Activated CD8-positive, alpha-beta memory T cell treated with anti-CD3 and anti-CD28 coated beads for 36 hours (primary cell): Measurements from ENCODE around the gene TAOK2. TPM values are rescaled to one million over a fixed set of nuclear protein-coding genes. Genes with fewer than 3 reads are reported as not detected.
"Not testable (repeated sequence)": the region's sequence is repeated elsewhere in the genome, so short reads cannot be mapped to it uniquely, and the experiment has no call there.

Source experiments
- CTCF ChIA-PET: fragments of 350-600 bp; sonication (Branson Sonifier 250); formaldehyde crosslinking; loops from one replicate; lab custom pipeline; 2021; ENCODE audit warnings: antibody characterized with exemption; lab: Charles Lee
- POLR2A ChIA-PET: fragments of 350-600 bp; sonication (Branson Sonifier 250); formaldehyde crosslinking; loops from one replicate; lab custom pipeline; 2021; ENCODE audit warnings: antibody characterized with exemption; lab: Charles Lee
- total RNA-seq, 2 experiments: library from RNA; stranded (reverse); gene quantifications; one replicate each; pipeline ENCODE4 v1.2.3, GENCODE V29; 2021

TAOK2 gene
- 10 to 100 TPM; 38.8 to 39.1 TPM for total RNA-seq

DNA sequence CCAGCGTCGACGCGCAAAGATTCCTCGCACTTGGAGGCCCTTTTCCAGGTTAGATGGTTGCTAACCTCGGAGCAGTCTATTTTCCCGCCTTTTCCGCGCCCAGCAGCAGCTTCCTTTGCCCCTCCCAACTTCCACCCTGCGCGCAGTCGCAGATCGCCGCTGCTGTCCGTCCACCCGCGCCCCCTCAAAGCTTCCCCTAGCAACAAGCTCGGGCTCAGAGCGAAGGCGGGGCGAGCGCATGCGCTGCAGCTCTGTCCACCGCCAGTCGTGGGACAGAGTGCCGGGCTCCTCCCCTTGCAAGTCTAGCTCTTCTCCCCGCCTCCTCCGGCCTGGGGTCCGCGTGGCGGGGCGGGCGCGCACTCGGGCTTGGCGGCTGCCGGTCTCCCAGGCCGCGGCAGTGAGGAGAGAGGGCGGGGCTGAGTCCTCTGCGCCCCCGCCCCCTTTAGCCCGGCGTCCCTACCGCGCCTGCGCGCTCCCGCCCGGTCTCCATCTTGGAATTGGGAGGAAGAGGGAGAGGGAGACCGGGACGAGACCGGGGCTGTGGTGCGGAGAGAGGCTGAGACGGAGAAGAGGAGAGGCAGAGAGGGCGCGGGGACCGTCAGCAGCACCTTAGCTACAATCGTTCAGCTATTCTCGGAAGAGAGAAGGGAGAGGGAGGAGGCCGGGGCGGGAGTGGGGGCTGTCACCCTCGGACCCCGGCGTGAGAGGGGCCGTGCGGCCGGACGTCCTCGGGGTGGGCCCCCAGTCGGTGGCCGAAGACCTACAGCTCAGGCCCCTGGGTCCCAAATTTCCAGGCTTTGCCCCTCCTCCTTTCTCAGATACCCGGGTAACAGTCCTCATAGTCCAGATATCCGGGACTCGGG is at the start of gene TAOK2:
TSS of gene TAOK2 (plus strand) at position 485 of the 863 bp plus-strand sequence. CDS start 3,905 bp downstream, outside the sequence.
- POLR2A ChIA-PET: interaction anchor here (0.5 to 2.2 kb wide), 8 partner anchors 11 to 308 kb away, joined by 4 to 17 read pairs (median 8); partner anchors contain the start of genes ALDOA, ASPHD1, HIRIP3 and INO80E
- CTCF ChIA-PET: interaction anchor here (1.1 to 3.0 kb wide), 4 partner anchors 12 to 273 kb away, joined by 3 to 14 read pairs (median 4); partner anchors contain the start of genes PAGR1 and TMEM219

DNA sequence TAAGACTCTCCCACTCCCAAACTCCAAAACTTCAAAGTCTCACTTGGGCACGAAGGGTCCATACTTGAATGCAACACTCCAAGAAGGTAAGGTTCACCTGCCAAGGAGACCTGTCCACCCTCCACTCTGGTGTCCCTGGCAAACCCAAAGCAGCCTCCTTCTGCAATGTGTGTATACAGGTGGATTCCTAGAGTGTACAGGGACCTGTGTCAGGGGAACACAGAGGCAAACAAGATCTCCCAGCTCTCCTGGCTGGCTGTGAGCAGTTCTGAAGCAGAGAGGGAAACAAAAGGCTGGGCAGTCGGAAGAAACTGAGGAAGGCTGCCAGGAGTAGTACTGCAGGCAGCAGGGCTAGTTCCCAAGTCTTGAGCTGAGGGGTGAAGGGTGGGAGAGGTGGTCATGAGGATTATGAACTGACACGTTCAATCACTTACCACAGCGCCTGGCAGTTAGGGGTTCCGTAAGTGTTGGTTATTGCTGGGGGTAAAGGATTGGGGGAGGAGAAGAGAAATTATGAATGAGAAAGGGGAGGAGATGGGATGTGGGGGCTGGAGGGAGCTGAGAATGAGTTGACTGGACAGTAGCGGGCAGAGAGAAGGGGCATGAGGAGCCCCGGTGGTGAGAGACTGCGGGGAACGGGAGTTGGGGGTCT is 48.4 kb upstream of the TAOK2 start:
- ChIA-PET CTCF (interaction anchor here (0.6 to 1.7 kb wide), 6 partner anchors 9 to 85 kb away, joined by 3 to 5 read pairs (median 4); partner anchors contain the start of gene DOC2A), POLR2A (interaction anchor here (0.5 to 2.4 kb wide), 9 partner anchors 16 to 543 kb away, joined by 3 to 17 read pairs (median 4); partner anchors contain the start of genes ASPHD1, SEZ6L2, TAOK2 and TMEM219)

DNA sequence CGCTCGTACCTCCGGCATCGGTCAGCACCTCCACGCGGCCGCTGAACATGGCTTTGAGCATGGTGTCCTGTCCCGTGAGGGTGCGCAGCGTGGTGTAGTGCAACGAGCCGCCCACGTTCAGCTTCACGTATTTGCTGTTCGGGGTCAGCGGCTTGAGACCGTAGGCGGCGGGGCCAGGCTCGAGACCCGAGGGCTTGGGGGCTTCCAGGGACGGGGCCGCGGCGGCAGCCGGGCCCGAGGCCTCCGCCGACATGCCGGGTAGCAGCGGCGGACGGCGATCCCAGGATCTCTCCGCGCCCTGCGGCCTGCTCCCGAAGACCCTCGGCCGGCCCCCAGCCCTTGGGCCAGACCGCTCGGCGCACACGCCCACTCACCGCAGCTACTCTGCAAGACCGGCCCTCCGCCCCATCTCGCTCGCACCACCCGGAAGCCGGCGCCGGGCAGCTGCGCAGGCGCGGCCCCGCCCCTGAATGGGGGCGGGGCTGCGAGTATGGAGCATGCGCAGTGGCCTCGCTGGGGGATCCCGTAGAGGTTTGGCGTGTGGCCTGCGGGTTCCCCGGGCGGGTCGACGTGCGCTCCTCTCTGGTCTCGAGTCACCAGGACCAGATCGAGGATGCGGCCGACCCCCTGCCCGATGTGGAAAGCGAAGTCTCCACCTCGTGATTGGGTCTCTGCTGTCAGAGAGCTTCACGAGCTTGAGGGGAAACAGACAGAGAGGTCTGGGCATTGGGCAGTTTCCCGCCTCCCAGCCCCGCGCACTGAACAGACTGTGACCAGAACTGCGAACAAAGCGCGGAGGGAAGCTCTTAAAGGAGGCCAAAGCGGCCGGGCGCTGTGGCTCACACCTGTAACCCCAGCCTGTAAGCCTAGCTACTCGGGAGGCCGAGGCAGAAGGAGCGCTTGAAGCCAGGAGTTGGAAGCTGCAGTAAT is 47.6 kb upstream of the TAOK2 start, which contains the start of gene KCTD13:
TSS of gene KCTD13 (minus strand) at position 446 of the 930 bp plus-strand sequence. CDS start at position 253, 193 bp downstream.
- ChIA-PET CTCF (interaction anchor here (0.6 to 1.7 kb wide), 7 partner anchors 10 to 187 kb away, joined by 3 to 5 read pairs (median 3); partner anchors contain the start of genes CDIPT and DOC2A), POLR2A (interaction anchor here (0.5 to 2.4 kb wide), 13 partner anchors 17 to 542 kb away, joined by 3 to 17 read pairs (median 4); partner anchors contain the start of genes ASPHD1, HIRIP3, INO80E and SEZ6L2)

DNA sequence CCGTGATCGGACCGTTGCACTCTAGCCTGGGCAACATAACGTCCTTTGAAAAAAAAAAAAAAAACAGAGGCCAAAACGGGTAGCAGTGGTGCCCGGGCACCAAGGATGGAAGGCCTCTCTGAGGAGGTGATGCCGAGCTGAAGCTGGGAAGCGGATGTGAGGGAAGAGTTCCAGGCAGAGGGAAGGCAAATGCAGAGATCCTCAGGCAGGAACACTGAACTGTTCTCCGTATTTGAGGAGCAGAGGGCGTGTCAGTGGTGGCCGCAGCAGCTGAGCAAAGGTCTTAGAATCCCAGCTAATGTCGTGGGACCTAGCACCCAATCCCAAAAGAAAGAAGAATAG is 47.0 kb upstream of the TAOK2 start:
- CTCF ChIA-PET: interaction anchor here (0.6 to 1.7 kb wide), 4 partner anchors 10 to 187 kb away, joined by 3 to 5 read pairs (median 3); partner anchors contain the start of gene CDIPT
- POLR2A ChIA-PET: interaction anchor here (0.6 to 2.4 kb wide), 8 partner anchors 27 to 264 kb away, joined by 3 to 17 read pairs (median 4); partner anchors contain the start of genes ASPHD1, HIRIP3, INO80E and SEZ6L2

DNA sequence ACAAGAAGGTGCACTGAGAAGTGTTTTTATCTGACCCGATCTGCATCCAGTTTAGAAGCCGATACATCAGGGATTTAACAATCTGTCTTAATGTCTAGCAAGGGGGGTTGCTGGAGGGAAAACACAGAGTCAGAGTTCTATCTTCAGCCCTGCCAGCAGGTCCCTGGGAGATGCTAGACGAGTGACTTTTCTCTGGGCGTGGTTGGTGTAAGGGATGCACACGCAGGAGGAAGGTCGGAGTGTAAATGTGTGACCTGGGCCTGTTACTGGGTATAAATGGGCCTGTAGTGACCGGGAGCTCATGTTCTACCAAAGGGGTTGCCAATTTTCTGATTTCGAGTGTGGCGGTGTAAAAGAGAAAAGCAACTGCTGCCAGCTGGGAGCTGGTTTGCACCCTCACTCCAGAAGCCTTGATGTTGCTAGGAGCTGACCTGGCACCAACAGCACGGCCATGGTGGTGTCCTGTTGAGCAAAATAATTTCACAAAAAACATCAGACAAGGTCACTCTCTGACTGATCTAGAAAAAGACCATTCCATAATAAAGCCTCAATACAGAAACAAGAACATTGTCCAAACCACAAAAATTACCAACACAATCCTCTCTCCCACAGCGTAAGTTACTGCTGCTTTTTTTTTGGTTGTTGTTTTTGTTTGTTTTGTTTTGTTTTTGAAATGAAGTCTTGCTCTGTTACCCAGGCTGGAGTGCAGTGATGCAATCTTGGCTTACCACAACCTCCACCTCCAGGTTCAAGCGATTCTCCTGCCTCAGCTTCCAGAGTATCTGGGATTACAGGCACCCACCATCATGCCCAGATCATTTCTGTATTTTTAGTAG is 46.4 kb upstream of the TAOK2 start:
- ChIA-PET CTCF (interaction anchor here (0.6 to 1.7 kb wide), 4 partner anchors 11 to 1036 kb away, joined by 3 to 5 read pairs (median 3); partner anchors contain the start of gene CDIPT), POLR2A (interaction anchor here (0.8 to 2.4 kb wide), 5 partner anchors 46 to 226 kb away, joined by 3 to 17 read pairs (median 4); partner anchors contain the start of genes HIRIP3, INO80E and TAOK2)

DNA sequence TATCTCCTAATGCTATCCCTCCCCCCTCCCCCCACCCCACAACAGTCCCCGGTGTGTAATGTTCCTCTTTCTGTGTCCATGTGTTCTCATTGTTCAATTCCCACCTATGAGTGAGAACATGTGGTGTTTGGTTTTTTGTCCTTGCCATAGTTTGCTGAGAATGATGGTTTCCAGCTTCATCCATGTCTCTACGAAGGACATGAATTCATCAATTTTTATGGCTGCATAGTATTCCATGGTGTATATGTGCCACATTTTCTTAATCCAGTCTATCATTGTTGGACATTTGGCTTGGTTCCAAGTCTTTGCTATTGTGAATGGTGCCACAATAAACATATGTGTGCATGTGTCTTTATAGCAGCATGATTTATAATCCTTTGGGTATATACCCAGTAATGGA is 41.9 kb upstream of the TAOK2 start:
- CTCF ChIA-PET: interaction anchor here (0.7 to 1.6 kb wide), 3 partner anchors 15 to 115 kb away, joined by 3 read pairs; no protein-coding TSS in a partner anchor

DNA sequence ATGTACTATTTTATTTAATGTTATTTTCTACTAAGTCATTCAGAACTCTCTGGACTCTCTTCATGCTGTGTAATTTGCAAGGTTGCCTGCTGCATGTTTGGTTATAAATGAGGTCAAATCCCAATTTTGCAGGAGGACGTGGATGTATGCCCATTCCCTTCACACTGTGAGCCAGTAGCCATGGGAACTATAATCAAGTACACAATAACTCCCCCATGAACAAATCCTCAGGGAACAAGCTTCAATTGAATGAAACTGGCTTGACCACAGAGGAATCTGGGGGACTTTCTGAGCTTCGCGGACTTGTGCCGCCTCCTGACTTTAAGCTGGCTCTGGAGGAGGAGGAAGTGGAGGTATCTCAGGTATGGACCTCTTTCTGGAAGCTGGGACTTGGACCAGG is 33.0 kb upstream of the TAOK2 start:
- POLR2A ChIA-PET: no interaction called here

More for the DNA sequence above, 41.9 kb upstream of the TAOK2 start:
- POLR2A ChIA-PET: not testable (repeated sequence)

DNA sequence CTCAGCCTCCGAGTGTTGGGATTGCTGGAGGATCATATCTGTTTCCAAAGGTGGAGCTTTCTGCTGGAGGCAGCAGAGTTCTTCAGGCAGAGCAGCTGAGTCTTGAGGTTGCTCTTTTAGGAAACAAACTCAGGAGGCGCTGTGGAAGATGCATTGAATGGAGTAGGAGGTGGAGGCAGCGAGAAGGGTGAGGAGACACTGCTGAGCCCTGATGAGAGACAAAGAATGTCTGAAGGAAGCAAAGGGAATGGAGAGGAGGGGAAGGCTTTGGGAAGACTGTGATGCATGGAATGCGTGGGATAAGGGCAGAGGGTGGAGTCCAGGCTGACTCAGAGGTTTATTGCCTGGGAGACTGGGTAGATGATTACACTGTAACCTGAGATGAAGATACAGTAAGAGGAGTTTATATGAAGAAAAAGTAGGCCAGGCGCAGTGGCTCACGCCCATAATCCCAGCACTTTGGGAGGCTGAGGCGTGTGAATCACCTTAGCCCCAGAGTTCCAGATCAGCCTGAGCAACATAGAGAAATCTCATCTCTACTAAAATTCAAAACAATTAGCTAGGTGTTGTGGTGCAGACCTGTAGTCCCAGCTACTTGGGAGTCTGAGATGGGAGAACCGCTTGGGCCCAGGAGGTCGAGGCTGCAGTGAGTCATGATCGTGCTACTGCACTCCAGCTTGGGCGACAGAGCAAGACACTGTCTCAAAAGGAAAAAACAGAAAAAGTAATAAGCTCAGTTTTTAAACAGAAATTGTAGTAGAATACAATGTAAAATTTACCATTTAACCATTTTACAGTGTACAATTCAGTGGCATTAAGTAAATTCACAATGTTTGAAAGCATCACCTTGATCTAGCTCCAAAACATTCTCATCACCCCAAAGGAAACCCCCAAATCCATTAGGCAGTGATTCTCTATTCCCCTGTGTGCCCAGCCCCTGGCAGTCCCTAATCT is 29.5 kb upstream of the TAOK2 start:
- POLR2A ChIA-PET: no interaction called here
- CTCF ChIA-PET: no interaction called here

More for the DNA sequence above, 33.0 kb upstream of the TAOK2 start:
- CTCF ChIA-PET: no interaction called here

DNA sequence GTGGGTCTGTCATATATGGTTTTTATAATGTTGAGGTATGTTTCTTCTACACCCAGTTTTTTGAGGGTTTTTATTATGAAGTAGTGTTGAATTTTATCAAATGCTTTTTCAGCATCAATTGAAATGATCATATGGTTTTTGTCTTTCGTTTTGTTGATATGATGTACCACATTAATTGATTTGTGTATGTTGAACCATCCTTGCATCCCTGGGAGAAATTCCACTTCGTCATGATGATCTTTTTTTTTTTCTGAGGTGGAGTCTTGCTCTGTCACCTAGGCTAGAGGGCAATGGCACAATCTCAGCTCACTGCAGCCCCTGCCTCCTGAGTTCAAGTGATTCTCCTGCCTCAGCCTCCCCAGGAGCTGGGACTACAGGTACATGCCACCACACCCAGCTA is 25.8 kb upstream of the TAOK2 start:
- CTCF ChIA-PET: no interaction called here
- POLR2A ChIA-PET: no interaction called here

DNA sequence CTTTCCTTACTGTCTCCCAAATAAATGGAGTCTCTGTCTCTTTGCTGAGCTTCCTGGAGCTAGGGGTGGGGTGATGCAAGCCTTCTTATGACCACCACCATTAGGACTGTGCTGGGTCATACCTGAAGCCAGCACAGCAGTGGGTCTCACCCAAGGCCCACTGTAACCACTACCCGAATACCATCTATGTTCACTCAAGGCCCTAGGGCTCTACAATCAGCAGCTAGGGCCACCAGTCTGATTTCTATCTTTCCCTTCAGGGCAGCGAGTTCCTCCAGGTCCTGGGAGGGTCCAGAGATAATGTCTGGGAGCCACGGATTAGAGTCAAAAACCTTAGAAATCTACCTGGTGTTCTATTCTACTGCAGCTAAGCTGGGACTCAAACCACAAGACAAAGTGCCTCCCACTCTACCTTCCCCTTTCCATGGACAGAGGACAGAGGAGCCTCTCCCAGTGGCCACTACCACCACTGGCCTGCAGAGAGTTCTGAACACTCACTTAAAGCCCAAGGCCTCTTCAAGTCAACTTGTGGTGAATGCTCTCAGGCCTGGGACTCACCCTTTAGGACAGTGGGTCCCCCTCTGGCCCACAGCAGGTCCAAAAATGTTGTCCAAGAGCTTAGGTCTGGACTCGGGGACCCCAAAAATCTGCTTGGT is 22.7 kb upstream of the TAOK2 start:
- ChIA-PET CTCF (no interaction called here), POLR2A (no interaction called here)

DNA sequence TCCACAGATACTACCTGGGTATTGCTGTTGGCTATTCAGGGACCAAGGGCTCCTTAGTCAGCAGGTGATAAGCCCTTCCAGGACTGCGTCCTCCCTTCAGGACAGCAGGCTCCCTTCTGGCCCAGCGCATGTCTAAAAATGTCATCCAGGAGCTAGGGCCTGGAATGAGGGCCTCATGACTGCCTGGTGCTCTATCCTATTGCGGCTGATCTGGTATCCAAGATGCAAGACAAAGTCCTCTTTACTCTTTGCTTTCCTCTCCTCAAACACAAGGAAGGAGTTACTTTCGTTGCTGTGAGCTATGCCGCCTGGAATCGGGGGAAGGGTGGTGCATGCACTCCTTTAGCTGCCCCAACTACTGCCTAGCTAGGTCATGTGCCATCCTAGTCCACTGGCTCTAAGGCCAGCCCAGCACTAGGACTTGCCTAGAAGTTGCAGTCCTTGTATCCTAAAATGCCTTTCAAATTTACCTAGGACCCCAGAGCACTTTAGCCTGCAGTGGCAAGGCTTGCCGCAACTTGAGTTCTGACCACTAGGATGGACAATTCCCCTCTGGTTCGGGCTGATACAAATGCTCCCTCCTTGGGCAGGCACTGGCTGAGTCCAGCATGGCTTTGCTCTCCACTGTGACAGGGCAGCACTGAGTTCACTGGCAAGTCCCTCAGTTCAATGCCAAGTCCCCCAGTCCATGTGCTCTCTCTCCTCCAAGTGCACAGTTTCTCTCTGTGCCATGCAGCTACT is 21.9 kb upstream of the TAOK2 start:
- ChIA-PET POLR2A (interaction anchor here (0.6 kb wide), 1 partner anchor 178 kb away, joined by 3 read pairs; no protein-coding TSS in a partner anchor), CTCF (no interaction called here)

DNA sequence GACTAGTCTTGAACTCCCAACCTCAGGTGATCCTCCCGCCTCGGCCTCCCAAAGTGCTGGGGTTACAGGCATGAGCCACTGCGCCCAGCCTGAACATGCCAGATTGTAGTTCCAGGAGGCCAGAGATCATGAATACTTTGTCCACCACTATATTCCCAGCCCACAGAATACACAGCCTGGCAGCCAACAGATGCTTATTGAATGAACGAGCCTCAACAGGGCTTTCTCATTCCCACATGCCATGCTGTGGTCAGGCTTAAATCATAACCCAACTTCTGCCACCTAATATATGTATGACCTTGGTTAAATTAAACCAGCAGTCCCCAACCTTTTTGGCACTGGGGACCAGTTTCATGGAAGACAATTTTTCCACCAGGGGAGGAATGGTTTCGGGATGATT is 14.9 kb upstream of the TAOK2 start:
- ChIA-PET CTCF (no interaction called here), POLR2A (no interaction called here)

DNA sequence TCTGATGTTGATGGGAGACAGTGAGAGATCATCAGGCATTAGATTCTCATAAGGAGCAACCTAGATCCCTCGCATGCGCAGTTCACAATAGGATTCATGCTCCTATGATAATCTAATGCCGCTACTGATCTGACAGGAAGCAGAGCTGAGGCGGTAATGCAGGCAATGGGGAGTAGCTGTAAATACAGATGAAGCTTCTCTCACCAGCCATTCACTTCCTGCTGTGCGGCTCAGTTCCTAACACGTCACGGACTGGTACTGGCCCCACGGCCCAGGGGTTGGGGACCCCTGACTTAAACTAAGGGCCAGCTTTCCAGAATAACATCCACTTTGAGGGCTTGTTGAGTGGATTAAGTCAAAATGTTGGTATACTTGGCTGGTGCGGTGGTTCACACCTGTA is 14.4 kb upstream of the TAOK2 start:
- POLR2A ChIA-PET: interaction anchor here (0.6 kb wide), 1 partner anchor 33 kb away, joined by 5 read pairs; the partner anchor contains the start of gene KCTD13

DNA sequence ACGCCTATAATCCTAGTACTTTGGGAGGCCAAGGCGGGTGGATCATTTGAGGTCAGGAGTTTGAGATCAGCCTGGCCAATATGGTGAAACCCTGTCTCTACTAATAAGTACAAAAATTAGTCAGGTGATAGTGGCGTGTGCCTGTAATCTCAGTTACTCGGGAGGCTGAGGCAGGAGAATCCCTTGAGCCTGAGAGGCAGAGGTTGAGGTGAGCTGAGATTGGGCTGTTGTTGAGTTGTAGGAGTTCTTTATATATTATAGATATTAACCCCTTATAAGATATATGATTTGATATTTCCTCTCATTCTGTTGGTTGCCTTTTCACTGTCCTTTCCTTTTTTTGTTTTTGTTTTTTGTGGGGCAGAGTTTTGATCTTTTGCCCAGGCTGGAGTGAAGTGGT is 13.8 kb upstream of the TAOK2 start:
- ChIA-PET POLR2A (interaction anchor here (0.6 kb wide), 1 partner anchor 34 kb away, joined by 5 read pairs; the partner anchor contains the start of gene KCTD13), CTCF (interaction anchor here (1.5 to 2.3 kb wide), 2 partner anchors 13 to 73 kb away, joined by 7 to 14 read pairs; partner anchors contain the start of gene TAOK2)

More for the DNA sequence above, 14.4 kb upstream of the TAOK2 start:
- CTCF ChIA-PET: no interaction called here
